SK-N-MC (cell line): Measurements from ENCODE around the gene FSIP1.

ENCODE experiments used
- EZH2 ChIP-seq: fragments of 200-600 bp; sonication (generic); IDR thresholded peaks from one replicate; pipeline ENCODE4 v1.6.1; 2017; ENCODE audit warnings: antibody characterized with exemption
- POLR2AphosphoS5 ChIP-seq: IDR thresholded peaks from 2 replicates; pipeline ENCODE4 v1.6.1; 2012; ENCODE audit warnings: mild to moderate bottlenecking, low read depth, low read length, borderline replicate concordance

GRCh38 chr15:39792025-39792843 lies 9.6 kb upstream of the FSIP1 start:
- TF ChIP-seq EZH2 (no peak), POLR2AphosphoS5 (no peak)
